HCT116 (cell line): ENCODE measurements around the gene FOXS1. TPM values are rescaled to one million over a fixed set of nuclear protein-coding genes. Genes with fewer than 3 reads are reported as not detected.

Experiments used
- ATAC-seq: fragments of 200-7000 bp; cut with Tn5 transposase; 2 replicates; pipeline ENCODE4 v1.9.1; 2020; ENCODE audit warnings: mild to moderate bottlenecking, moderate library complexity
- BruUV-seq: library from RNA; stranded (reverse); fragments of 400-500 nt; replicated peaks from 2 replicates; lab custom pipeline; 2021; lab: Mats Ljungman, UMichigan
- CTCF ChIA-PET: fragments of 300-600 bp; sonication (Branson Sonifier 250); formaldehyde crosslinking; loops from one replicate; lab custom pipeline; 2021; ENCODE audit warnings: antibody characterized with exemption; lab: Charles Lee
- POLR2A ChIA-PET: fragments of 300-600, 350-600 bp; sonication (Branson Sonifier 250); formaldehyde crosslinking; loops from one replicate; lab custom pipeline; 2021; ENCODE audit warnings: antibody characterized with exemption; lab: Charles Lee
- RAD21 ChIA-PET, 2 experiments: fragments of 300-600 bp; sonication (Branson Sonifier 250); formaldehyde crosslinking; loops; one replicate each; lab custom pipeline; 2023; ENCODE audit warnings: low total read pairs in 2 of 2; ENCODE audit not compliant: uncharacterized antibody in 2 of 2, unreplicated experiment in 2 of 2, low non-redundant PET in 1 of 2; lab: Charles Lee
- DNase-seq: peaks from one replicate; pipeline ENCODE4 v3.0.0-alpha.2; 2010; ENCODE audit warnings: low read depth, low spot score
- H2AFZ ChIP-seq: fragments of 200-600 bp; shearing (Covaris generic), sonication (generic); 2 replicates; pipeline ENCODE4 v1.6.1; 2017; ENCODE audit warnings: low read depth, mixed run types, mixed read lengths, antibody characterized with exemption, low read length; ENCODE audit not compliant: poor library complexity, severe bottlenecking
- H3K27ac ChIP-seq: 2 replicates; pipeline ENCODE4 v1.5.1; 2012; ENCODE audit warnings: low read depth, low read length
- H3K27me3 ChIP-seq: fragments of 200-600 bp; sonication (generic); 2 replicates; pipeline ENCODE4 v1.6.1; 2016; ENCODE audit warnings: mixed run types, low read length, mixed read lengths; ENCODE audit not compliant: insufficient read depth
- H3K36me3 ChIP-seq, 2 experiments: fragments of 200-500 bp in 1 of 2; fragments of 200-600 bp in 1 of 2; sonication (Bioruptor generic) in 1 of 2; sonication (generic) in 1 of 2; 2 replicates each; pipeline versions ENCODE4 v1.5.1 to v1.6.1; 2014 to 2016; ENCODE audit warnings: low read length in 2 of 2, inconsistent platforms in 1 of 2, mixed read lengths in 1 of 2, mixed run types in 1 of 2; ENCODE audit not compliant: insufficient read depth in 2 of 2, control insufficient read depth in 1 of 2
- H3K4me1 ChIP-seq, 2 experiments: fragments of 200-600 bp in 1 of 2; sonication (generic) in 1 of 2; 2 replicates each; pipeline versions ENCODE4 v1.5.1 to v1.6.1; 2012 to 2017; ENCODE audit warnings: low read length in 2 of 2, inconsistent platforms in 1 of 2, mild to moderate bottlenecking in 1 of 2, mixed read lengths in 1 of 2, mixed run types in 1 of 2, moderate library complexity in 1 of 2; ENCODE audit not compliant: insufficient read depth in 2 of 2, control insufficient read depth in 1 of 2
- H3K4me2 ChIP-seq: fragments of 200-600 bp; sonication (generic); 2 replicates; pipeline ENCODE4 v1.6.1; 2017; ENCODE audit warnings: mixed run types, low read length, mixed read lengths
- H3K4me3 ChIP-seq, 2 experiments: fragments of 200-600 bp in 1 of 2; sonication (generic) in 1 of 2; replicated peaks in 1 of 2; 2 replicates each; pipeline ENCODE4 v1.5.1; 2011 to 2016; ENCODE audit warnings: low read length in 2 of 2, control low read depth in 1 of 2, low read depth in 1 of 2, mild to moderate bottlenecking in 1 of 2, mixed read lengths in 1 of 2, mixed run types in 1 of 2
- H3K79me2 ChIP-seq: fragments of 200-600 bp; sonication (generic); 2 replicates; pipeline ENCODE4 v1.6.1; 2017; ENCODE audit warnings: mild to moderate bottlenecking, mixed run types, low read length, moderate library complexity, mixed read lengths; ENCODE audit not compliant: insufficient read depth
- H3K9ac ChIP-seq: fragments of 200-600 bp; sonication (generic); 2 replicates; pipeline ENCODE4 v1.6.1; 2016; ENCODE audit warnings: low read length, mixed read lengths
- H3K9me2 ChIP-seq: fragments of 200-600 bp; sonication (generic), shearing (Covaris generic); 2 replicates; pipeline ENCODE4 v1.6.1; 2017; ENCODE audit warnings: mixed run types, mild to moderate bottlenecking, moderate library complexity; ENCODE audit not compliant: insufficient read depth
- H3K9me3 ChIP-seq, 2 experiments: fragments of 200-500 bp in 1 of 2; fragments of 200-600 bp in 1 of 2; sonication (Bioruptor generic) in 1 of 2; sonication (generic) in 1 of 2; 2 replicates each; pipeline ENCODE4 v1.6.1; 2014 to 2017; ENCODE audit warnings: low read length in 2 of 2, mixed read lengths in 2 of 2, inconsistent platforms in 1 of 2, low read depth in 1 of 2, mild to moderate bottlenecking in 1 of 2, mixed run types in 1 of 2, moderate library complexity in 1 of 2; ENCODE audit not compliant: control insufficient read depth in 1 of 2, insufficient read depth in 1 of 2
- H4K20me1 ChIP-seq: fragments of 200-600 bp; sonication (generic), shearing (Covaris generic); 2 replicates; pipeline ENCODE4 v1.6.1; 2017; ENCODE audit warnings: mixed run types, mild to moderate bottlenecking, moderate library complexity; ENCODE audit not compliant: insufficient read depth
- ATF3 ChIP-seq: IDR thresholded peaks from 2 replicates; pipeline ENCODE4 v1.6.1; 2012
- CEBPB ChIP-seq: IDR thresholded peaks from 2 replicates; pipeline ENCODE4 v1.6.1; 2012; ENCODE audit warnings: low read depth
- CTCF ChIP-seq, 3 experiments: fragments of 200-600 bp in 1 of 3; sonication (generic) in 1 of 3; IDR thresholded peaks in 2 of 3; conservative IDR thresholded peaks in 1 of 3; 2 replicates each; pipeline ENCODE4 v1.5.1; 2012 to 2017; ENCODE audit warnings: low read depth in 2 of 3, low read length in 2 of 3, antibody characterized with exemption in 1 of 3, borderline replicate concordance in 1 of 3, control low read depth in 1 of 3, mild to moderate bottlenecking in 1 of 3, mixed read lengths in 1 of 3, mixed run types in 1 of 3, moderate library complexity in 1 of 3; ENCODE audit not compliant: insufficient read depth in 1 of 3
- ELF1 ChIP-seq: IDR thresholded peaks from 2 replicates; pipeline ENCODE4 v1.6.1; 2012; ENCODE audit warnings: low read depth, borderline replicate concordance
- EZH2 ChIP-seq: fragments of 200-600 bp; sonication (generic); IDR thresholded peaks from 2 replicates; pipeline ENCODE4 v1.6.1; 2017; ENCODE audit warnings: antibody characterized with exemption, mixed run types
- EZH2phosphoT487 ChIP-seq: fragments of 200-600 bp; IDR thresholded peaks from 2 replicates; pipeline ENCODE4 v1.6.1; 2018; ENCODE audit warnings: antibody characterized with exemption, borderline replicate concordance
- FOSL1 ChIP-seq: IDR thresholded peaks from 2 replicates; pipeline ENCODE4 v1.6.1; 2012; ENCODE audit warnings: low read depth
- JUND ChIP-seq: IDR thresholded peaks from 2 replicates; pipeline ENCODE4 v1.6.1; 2012
- MAX ChIP-seq: IDR thresholded peaks from 2 replicates; pipeline ENCODE4 v1.6.1; 2012
- POLR2A ChIP-seq: IDR thresholded peaks from 2 replicates; pipeline ENCODE4 v1.7.0; 2011; ENCODE audit warnings: borderline replicate concordance; ENCODE audit not compliant: insufficient read depth, insufficient read length; ENCODE audit errors: extremely low read depth
- RAD21 ChIP-seq: IDR thresholded peaks from 2 replicates; pipeline ENCODE4 v1.6.1; 2012; ENCODE audit warnings: low read depth, mild to moderate bottlenecking
- REST ChIP-seq: IDR thresholded peaks from 2 replicates; pipeline ENCODE4 v1.6.1; 2012; ENCODE audit warnings: low read depth
- SIN3A ChIP-seq: IDR thresholded peaks from 2 replicates; pipeline ENCODE4 v1.6.1; 2012; ENCODE audit warnings: low read depth
- SP1 ChIP-seq: IDR thresholded peaks from 2 replicates; pipeline ENCODE4 v1.6.1; 2012; ENCODE audit warnings: low read depth
- SRF ChIP-seq: IDR thresholded peaks from 2 replicates; pipeline ENCODE4 v1.6.1; 2012; ENCODE audit warnings: low read depth
- YY1 ChIP-seq: IDR thresholded peaks from 2 replicates; pipeline ENCODE4 v1.6.1; 2011; ENCODE audit warnings: low read length, low read depth, moderate library complexity, mild to moderate bottlenecking; ENCODE audit not compliant: insufficient replicate concordance; ENCODE audit errors: extremely low read depth
- ZBTB33 ChIP-seq: IDR thresholded peaks from 2 replicates; pipeline ENCODE4 v1.6.1; 2011; ENCODE audit warnings: mild to moderate bottlenecking, low read length, moderate library complexity; ENCODE audit not compliant: insufficient replicate concordance; ENCODE audit errors: extremely low read depth
- ZFX ChIP-seq: fragments of 450-650 bp; IDR thresholded peaks from 2 replicates; pipeline ENCODE4 v1.6.1; 2017
- ZNF274 ChIP-seq: fragments of 200-500 bp; sonication (Bioruptor generic); IDR thresholded peaks from 2 replicates; pipeline ENCODE4 v1.6.1; 2014; ENCODE audit warnings: mild to moderate bottlenecking, low read depth, low read length, inconsistent platforms
- intact Hi-C: fragments of 100-400 bp; cut with micrococcal nuclease; formaldehyde crosslinking; loops from 2 replicates; pipeline ENCODE4 v1.10.0; 2022
- total RNA-seq: library from RNA; stranded (reverse); gene quantifications from one replicate; pipeline ENCODE4 v1.2.1, GENCODE V29; 2021; ENCODE audit not compliant: unreplicated experiment

Gene FOXS1
- total RNA-seq, 1 experiment from 2014 or later = not detected

- H4K20me1 ChIP-seq = no peaks in the 10 kb centered on the region
- H3K79me2 ChIP-seq = no peaks in the 10 kb centered on the region
- intact Hi-C loops = no loop called here
- TF ChIP-seq ATF3 (no peak), ELF1 (no peak), EZH2phosphoT487 (no peak), ZNF274 (no peak), RAD21 (no peak), SRF (no peak), JUND (no peak), REST (no peak), CTCF (IDR thresholded peaks at IDR 0.05 in 2 of 3, conservative IDR thresholded peaks at IDR 0.05 in 1 of 3; ENCODE audit: borderline replicate concordance in 1 of 3, insufficient read depth in 1 of 3, low read depth in 2 of 3, low read length in 2 of 3) (no peak), FOSL1 (no peak), YY1 (no peak), EZH2 (no peak), ZBTB33 (no peak), SP1 (no peak), MAX (no peak), SIN3A (no peak), CEBPB (no peak), POLR2A (no peak), ZFX (no peak)
- TF ChIP-seq, all 23 proteins: peak for 0
- Histone ChIP-seq H3K36me3 (peaks cover 4 to 14% of the 10 kb centered on the region in 2 experiments), H3K9ac (no peak overlapping the region), H3K27ac (no peak overlapping the region), H3K4me3 (no peak overlapping the region), H2AFZ (no peak overlapping the region), H3K9me3 (no peaks in the 10 kb centered on the region), H3K4me2 (no peak overlapping the region), H3K4me1 (peaks cover 0 to 11% of the 10 kb centered on the region in 2 experiments; a peak in 1 of 4 replicates), H3K27me3 (no peaks in the 10 kb centered on the region), H3K9me2 (no peaks in the 10 kb centered on the region)
- DNase-seq (no peak), ATAC-seq (no peak)
- BruUV-seq = no TSS peak
- ChIA-PET RAD21 (no interaction called here), POLR2A (no interaction called here), CTCF (no interaction called here)
Observed at GRCh38 chr20:31808481-31808880, 36.9 kb downstream of the FOXS1 start.
